ENCODE data around the gene LAMA5.

- TF ChIP-seq POLR2A (IDR thresholded peaks at IDR 0.05; ENCODE audit: low read length): no peak
- TF ChIP-seq GATA1 (IDR thresholded peaks at IDR 0.05; ENCODE audit: low read depth, low read length): no peak
Measured at GRCh38 chr20:62355878-62356588, 11.1 kb downstream of the LAMA5 start.

Measured in erythroblast (primary cell).